ENCODE data around the gene CPNE9.

CPNE9 gene

DNA sequence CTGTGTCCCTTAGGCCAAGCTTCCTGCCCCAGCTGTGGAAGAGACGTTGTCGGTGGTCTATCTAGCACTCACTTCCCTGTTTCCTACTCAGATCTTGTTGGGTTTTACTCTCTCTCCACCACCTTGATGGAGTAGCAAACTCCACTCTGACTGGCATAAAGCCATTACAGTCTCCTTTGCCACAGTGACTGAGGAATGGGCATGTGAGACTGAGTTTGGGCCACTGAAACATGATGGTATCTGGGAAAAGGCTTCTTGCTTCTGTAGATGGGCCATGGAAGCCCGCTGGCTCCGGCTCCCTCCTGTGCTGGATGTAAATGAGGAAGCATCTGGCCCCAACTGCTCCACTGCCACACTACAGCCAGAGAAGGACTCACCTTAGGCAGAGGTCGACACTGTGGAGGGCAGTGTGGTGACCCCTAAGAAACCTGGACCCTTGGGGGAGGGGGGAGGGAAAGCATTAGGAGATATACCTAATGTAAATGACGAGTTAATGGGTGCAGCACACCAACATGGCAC, 75.5 kb downstream of the CPNE9 start:
- no peak for DNase-seq (ENCODE audit: low spot score)

All from cerebellar cortex (tissue), 1 donor.